ENCODE results near the gene GRK4. TPM values are rescaled to one million over a fixed set of nuclear protein-coding genes. Genes with fewer than 3 reads are reported as not detected.

The GRK4 gene
- total RNA-seq, 1 experiment from 2014 or later: 2.5 TPM

- Histone ChIP-seq H3K4me1 (ENCODE audit: control insufficient read depth, insufficient read depth, low read length) (no peaks in the 10 kb centered on the region), H3K27ac (ENCODE audit: low read length) (no peak overlapping the region), H3K4me3 (ENCODE audit: low read depth in 2 of 2, low read length in 2 of 2) (no peak overlapping the region), H3K9me3 (ENCODE audit: control insufficient read depth, insufficient read depth, low read depth, low read length) (no peaks in the 10 kb centered on the region), H3K36me3 (ENCODE audit: control insufficient read depth, insufficient read depth, low read length) (no peaks in the 10 kb centered on the region), H3K27me3 (ENCODE audit: control insufficient read depth, insufficient read depth, low read length) (no peaks in the 10 kb centered on the region)
- DNase-seq (ENCODE audit: low read depth, low spot score) (no peak), ATAC-seq (no peak; the same call in 1 of the 2 replicates)
- no TSS peak for BruUV-seq (replicated peaks)
- POLR2A ChIA-PET: no interaction called here
- CTCF ChIA-PET: no interaction called here
- intact Hi-C loops (cut with micrococcal nuclease; ENCODE audit: unreplicated experiment): no loop called here
- TF ChIP-seq CTCF (IDR thresholded peaks at IDR 0.05) (no peak), REST (IDR thresholded peaks at IDR 0.05; ENCODE audit: insufficient read depth in 1 of 2, low read depth in 2 of 2, low read length in 1 of 2) (no peak), SIN3A (IDR thresholded peaks at IDR 0.05; ENCODE audit: borderline replicate concordance, insufficient read depth, low read depth, low read length) (no peak), POLR2AphosphoS5 (IDR thresholded peaks at IDR 0.05; ENCODE audit: low read depth, low read length) (no peak), TCF7L2 (IDR thresholded peaks at IDR 0.05; ENCODE audit: low read depth, low read length) (no peak)
- in situ Hi-C loops (cut with HindIII; ENCODE audit: low pct_unique_long_range_greater_than_20kb, low sequenced_read_pairs): no loop called here
Measured at GRCh38 chr4:3029464-3029863, 66.1 kb downstream of the GRK4 start.

GRCh38 chr4:3030566-3031356, 67.4 kb downstream of the GRK4 start:
- DNase-seq (ENCODE audit: low read depth, low spot score) (no peak), ATAC-seq (no peak)
- TF ChIP-seq CTCF (IDR thresholded peaks at IDR 0.05): no peak
- no peak for TF ChIP-seq SIN3A (IDR thresholded peaks at IDR 0.05; ENCODE audit: borderline replicate concordance, insufficient read depth, low read depth, low read length)
- no peak for TF ChIP-seq REST (IDR thresholded peaks at IDR 0.05; ENCODE audit: insufficient read depth in 1 of 2, low read depth in 2 of 2, low read length in 1 of 2)
- no peak for TF ChIP-seq POLR2AphosphoS5 (IDR thresholded peaks at IDR 0.05; ENCODE audit: low read depth, low read length)
- no peak for TF ChIP-seq TCF7L2 (IDR thresholded peaks at IDR 0.05; ENCODE audit: low read depth, low read length)
- H3K4me3 ChIP-seq (ENCODE audit: low read depth in 2 of 2, low read length in 2 of 2): no peak overlapping the region
- POLR2A ChIA-PET: no interaction called here
- no TSS peak for BruUV-seq (replicated peaks)
- H3K27me3 ChIP-seq (ENCODE audit: control insufficient read depth, insufficient read depth, low read length): no peaks in the 10 kb centered on the region
- CTCF ChIA-PET: no interaction called here
- intact Hi-C loops (cut with micrococcal nuclease; ENCODE audit: unreplicated experiment) (no loop called here), in situ Hi-C loops (cut with HindIII; ENCODE audit: low pct_unique_long_range_greater_than_20kb, low sequenced_read_pairs) (no loop called here)
- H3K4me1 ChIP-seq (ENCODE audit: control insufficient read depth, insufficient read depth, low read length): no peaks in the 10 kb centered on the region
- no peaks in the 10 kb centered on the region for H3K36me3 ChIP-seq (ENCODE audit: control insufficient read depth, insufficient read depth, low read length)
- no peaks in the 10 kb centered on the region for H3K9me3 ChIP-seq (ENCODE audit: control insufficient read depth, insufficient read depth, low read depth, low read length)
- no peak overlapping the region for H3K27ac ChIP-seq (ENCODE audit: low read length)
